ENCODE data around the gene RFX3.
A peak's percentile ranks its signal among the peaks of the same experiment; 100 is the strongest.

The RFX3 gene

DNA sequence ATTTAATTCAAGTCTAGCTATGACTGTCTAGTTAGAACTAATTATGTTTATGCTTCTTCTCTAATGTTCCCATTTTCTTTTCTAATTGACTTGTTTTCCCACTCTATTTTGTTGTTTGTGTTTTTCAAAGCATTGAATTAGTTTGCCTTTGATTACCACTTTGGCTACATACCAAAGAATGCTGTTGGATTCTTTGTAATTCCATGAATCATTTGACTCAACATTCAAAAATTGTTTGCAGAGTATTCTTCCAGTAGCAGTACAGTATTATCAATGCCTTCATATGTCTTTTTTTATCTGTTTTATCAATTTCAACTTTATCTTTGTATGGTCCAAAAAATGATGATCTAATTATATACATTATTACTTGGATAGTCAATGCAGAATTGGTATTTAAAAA is 288.7 kb downstream of the RFX3 start:
- DNase-seq: no peak

DNA sequence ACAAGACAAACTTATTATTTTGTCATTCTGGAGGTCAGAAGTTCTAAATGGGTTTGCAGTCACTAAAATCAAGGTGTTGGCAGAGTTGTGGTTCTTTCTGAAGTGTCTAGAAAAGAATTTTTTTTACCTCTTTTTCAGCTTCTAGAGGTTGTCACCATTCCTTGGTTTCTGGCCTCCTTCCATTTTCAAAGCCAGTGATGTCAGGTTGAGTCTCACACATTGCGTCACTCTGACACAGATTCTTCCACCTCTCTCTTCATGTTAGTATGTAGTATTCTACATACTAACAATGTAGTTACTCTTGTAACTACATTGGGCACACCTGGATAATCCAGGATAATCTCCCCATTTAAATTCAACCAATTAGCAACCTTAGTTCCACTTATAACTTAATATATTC is 290.3 kb downstream of the RFX3 start:
- DNase-seq: no peak

DNA sequence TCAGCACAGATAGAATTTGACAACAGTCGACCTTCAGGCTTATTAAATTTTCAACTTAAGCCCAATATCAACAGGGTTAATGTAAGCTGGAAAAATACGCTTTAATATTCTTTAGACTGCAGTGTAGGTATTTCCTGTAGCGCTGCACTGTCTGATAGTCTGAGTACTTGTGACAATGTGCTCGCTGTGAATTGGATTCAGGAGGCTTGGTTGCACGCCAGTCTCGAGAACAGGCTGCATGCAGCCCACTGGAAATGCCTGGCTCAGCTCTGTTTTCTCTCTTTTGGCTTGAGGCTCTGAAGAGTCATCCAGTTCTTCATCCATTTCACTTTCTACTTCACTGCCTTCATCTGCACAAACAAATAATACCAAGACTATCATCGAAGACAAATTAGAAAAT is 300.9 kb downstream of the RFX3 start:
- peak in 17 of 56 donors; percentile 3 to 42 (median 12) for DNase-seq

DNA sequence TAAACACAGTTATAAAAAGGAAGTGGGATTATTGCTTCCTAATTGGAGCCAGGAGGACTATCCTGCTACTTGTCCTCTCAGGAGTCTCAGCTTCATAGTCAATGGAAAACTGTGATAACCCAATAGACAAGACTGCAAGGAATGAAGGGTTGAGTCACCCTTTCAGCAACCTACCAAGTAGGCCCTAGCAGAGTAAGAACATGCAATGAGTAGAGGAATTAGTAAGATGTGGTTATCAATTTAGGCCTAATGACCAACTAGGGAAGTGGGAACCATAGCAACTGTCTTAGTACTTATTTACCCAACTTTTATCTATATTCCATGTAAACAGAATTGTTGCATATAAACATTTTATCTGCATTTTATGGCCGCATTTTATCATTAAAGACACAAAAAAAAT is 310.1 kb downstream of the RFX3 start:
- DNase-seq: no peak

DNA sequence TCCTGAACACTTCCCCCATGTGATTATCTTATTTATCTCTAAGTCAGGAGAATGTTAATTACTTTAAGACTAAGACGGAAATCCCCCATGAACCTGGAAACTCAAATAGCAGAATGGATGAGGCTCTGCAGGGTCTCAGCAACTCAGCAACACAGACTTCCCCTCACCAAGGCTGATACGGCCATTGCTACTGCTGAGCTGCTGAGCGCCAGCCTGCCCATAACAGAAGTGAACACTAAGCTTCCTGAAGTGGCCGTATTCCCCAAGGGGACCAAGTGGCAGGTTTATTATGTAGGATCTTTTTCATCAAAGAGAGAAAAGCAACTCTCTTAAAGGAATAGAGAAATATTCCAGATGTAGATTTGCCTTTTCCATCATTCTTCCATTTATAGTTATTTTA is 311.1 kb downstream of the RFX3 start:
- DNase-seq: no peak

DNA sequence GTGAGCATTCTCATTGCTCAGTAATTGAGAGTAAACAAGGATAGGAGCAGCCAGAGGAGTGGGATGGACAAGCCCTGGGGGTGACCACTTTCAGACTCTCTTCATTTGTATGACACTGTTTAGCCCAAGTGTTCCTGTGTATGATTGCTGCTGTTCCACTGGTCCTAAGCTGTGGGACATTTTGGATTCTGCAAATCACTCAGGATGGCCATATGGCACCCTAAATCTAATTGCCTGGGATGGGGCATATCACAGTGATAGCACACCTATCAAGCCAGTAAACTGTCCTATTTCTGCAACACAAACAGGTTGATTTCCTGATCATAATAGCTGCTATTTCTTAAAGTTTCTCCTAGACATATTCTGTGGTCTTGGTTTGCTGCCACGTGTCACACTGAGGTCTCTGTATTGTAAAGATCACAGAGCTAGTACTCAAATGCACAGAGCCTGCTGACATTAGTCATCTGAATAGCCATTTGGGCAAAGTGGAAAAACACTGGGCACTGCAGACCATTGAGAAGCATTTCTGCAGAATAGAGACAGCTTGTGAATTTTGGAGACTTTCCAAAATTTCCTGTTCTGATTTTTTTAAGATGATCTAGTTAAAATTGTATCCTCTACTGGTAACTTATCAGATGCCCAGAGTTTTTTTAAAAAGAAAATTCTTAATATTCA is 320.2 kb downstream of the RFX3 start:
- peak in 3 of 56 donors; percentile 3 to 25 (median 5) for DNase-seq

DNA sequence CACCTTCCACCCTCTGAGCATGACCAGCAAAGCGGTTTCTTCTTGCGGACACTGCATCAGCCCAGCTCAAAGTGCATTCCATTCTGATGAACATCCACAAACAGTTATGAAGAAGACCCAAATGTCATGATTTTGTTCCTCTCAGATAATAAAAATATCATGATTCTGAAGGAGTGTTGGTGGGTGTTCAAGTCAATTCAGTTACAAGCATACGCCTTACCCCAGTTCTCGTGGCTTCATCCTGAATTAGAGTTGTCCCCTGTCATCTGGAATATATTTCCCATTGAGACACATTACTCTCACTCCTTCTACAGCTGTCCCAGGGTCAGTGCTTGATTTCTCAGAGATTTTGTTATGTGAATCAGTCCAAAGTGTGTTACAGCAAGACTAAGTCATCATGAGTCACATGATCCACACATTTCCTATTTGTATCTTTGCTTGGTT is 325.4 kb downstream of the RFX3 start:
- no peak for DNase-seq

DNA sequence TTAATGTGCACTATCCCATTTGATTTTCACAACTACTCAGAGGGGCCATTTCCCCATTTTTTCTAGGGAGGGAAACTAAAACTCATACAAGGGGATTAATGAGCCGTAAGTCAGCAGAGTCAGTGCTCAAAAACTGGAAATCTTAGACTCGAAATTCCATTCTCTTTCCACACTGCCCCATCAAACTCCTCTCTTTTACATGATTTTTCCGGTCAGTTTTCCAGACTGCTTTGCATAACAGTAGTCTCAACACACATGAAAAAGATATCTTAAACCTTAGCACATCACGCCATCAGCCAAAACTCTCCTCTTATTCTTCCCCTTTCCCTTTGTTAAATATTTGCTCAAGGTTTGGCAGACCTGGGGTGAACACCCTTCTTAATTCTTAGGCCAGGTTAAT is 332.0 kb downstream of the RFX3 start:
- DNase-seq: no peak

DNA sequence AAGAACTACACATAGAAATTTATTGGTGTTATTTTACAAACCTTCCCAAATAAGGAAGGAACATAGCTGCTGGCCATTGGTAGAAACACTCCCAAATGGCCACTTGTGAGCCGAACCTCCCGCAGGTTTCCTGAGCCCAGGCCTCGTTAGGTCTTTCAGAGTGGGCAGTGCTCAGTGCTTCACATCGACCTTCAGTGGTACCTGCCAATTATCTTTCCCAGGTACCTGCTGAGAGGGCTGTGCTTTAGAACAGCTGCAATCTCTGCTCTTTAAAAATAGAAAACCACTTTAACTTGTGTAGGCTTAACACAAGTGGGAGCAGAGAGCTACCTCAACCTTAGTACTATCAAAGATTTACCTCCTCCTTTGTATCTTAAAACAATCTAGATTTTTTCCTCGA is 334.1 kb downstream of the RFX3 start:
- no peak for DNase-seq

DNA sequence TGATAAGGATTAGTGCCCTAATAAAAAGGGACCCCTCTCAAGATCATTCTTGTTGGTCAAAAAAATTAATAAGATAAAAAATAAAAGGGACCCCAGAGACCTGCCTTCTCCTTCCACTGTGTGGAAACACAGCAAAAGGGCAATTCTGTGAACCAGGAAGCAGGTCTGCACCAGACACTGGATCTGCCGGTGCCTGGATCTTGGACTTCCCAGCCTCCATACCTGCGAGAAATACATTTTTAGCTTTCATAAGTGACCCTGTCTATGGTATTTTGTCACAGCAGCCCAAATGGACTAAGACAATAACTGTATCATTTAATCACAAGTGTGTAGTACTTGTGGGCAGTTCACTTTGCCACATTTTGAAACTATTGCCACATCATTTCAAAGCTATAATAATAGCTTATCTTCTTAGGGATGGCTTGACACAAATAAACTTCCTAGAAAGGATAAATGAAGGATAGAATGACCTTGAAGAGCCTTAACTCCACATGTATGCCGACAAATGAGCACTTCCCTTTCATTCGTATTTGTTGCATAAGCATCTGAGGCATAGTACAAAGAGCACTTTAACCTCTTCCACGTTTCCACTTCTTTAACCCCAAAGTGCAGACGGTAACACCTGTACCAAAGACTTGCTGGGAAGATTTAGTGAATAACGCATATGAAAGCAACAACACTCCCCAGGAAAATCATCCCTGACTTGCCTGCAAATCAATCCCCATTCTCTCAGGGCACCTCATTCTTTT is 336.5 kb downstream of the RFX3 start:
- DNase-seq: no peak

DNA sequence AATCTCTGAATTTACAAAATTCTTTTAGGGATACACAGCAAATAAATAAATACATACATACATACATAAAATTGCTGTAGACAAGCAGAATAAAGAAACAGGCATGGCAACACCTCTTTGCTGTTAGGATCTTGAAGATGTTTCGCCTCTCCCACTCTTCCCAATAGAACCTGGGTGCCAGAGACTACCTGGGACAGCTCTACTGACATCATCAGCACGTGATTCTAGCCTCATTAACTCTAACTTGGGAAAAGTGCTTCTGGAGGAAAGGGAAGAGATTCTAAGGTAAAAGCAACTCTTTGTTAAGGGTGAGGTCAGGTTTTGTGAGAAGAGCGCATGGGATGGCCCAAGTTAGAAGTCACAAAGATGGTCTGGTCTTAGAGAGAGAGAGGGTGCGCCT is 339.1 kb downstream of the RFX3 start:
- no peak for DNase-seq

DNA sequence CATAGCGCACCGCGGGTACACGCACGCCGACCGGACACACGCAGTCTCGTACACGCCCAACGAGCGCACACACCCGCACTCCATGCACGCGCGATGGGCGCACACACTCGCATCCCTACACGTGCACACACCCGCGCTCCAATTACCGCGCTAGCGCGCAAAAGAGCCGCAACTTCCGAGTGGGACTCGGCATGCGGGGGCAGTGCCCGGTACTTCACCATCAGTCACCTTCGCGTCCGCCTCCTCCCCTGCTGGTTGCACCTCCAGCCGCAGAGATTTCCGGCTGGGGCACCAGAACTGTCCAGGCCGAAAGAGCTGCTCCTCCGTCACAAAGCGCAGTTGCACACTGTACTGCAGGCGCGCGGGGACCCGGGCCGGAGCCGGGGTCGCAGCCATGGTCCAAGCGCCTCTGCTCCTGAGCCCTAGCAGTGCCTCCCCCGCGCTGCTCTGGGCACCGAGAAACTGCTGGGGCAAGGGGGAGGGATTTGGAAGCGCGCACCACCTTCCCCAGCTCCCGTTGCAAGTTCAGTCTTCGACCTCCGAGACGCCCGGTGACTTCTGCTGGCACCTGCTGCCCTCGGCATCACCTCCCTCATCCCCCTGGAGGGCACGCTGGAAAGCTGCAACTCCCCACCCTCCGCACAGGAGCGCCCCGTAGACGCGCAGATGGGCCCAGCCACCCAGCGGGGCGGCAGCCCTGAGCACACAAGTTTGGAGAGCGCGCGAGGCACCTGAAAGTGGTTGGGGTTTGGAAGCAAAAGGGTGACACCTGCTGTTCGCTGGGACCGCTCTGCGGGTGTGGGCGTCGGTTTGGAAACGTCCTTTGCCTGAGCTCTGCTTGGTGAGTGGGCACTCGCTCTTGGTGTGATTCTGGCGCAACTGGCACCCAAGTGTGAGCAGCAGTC is 344.5 kb downstream of the RFX3 start:
- peak in 38 of 56 donors; percentile 1 to 55 (median 16) for DNase-seq

DNA sequence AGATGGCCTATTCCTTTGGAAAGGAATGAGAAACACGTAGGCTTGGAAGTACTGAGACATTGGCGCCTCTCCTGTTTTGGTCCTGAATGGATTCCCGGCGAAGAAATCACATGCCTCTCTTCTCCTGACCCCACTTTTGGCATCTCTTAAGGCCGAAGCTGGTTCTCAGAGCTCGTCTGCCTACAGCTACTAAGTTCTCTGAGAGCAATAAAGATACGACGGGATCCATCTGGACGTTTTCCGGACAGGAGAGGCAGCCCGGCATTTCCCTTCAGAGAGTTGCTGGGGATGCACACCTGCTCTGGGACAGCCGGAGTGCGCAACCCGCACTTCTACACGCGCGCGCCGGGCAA is 345.1 kb downstream of the RFX3 start:
- DNase-seq: no peak

DNA sequence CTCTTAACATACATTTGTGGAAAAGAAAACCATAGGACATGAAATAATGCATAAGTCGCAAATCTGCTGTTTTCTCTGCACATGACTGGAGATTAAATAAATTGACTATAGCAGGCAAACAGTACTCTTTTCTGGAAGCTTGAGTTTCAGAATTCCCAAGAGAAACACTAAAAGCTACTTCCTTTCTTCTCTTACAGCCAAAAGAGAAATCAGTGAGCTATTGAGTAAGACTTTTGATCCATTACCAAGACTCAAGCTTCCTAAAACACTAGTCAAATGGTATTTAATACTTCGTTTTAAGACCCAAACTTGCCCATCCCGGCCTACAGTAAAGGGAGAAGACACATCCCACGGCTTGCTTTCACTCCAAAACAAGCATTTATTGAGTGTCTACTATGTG is 346.1 kb downstream of the RFX3 start:
- DNase-seq: no peak

DNA sequence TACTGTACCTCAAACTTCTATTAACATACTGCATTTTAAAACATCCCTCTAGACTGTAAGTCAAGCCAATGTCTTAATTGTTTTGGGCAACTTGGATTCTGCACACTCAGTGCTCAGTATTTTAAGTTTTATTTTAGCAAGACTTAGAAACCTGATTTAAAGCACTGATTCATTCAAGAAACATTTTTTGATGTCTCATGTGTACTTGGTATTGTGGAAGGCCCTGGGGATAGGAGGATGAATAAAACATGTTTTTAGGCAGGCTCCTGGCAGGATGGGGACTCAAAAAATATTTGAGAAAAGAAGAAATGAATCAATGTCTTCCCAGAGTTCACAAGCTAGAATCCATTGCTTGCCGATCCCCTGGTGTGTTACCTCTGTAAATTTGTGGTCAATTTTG is 347.9 kb downstream of the RFX3 start:
- no peak for DNase-seq

DNA sequence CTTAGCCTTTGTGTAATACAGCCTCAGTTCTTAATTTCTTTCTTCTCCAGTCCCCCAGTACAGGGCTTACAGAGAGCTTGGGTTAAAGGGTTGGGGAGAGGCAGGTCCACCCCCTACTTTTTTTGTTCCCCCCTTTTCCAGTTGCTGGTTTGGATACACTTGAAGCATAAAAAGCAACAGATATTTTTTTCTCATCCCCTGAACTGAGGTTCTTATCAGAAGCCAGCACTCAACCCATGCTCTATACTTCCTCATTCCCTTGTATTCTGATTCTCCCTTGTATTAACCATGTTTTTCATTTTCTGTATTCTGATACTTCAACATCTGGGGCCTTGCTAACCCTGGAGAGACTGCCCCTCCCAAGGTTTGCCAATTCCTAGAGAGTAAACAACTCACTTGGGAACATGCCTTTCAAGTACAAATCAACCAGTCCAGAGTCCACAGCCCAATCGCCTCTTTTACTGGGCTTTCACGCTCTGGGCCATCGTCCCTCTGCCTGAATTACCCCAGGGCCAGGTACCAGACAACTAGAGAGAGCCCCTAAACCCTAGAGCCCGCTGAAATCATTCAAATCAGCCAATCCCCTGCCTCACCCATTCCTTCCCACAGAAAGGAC is 348.5 kb downstream of the RFX3 start:
- DNase-seq: no peak

DNA sequence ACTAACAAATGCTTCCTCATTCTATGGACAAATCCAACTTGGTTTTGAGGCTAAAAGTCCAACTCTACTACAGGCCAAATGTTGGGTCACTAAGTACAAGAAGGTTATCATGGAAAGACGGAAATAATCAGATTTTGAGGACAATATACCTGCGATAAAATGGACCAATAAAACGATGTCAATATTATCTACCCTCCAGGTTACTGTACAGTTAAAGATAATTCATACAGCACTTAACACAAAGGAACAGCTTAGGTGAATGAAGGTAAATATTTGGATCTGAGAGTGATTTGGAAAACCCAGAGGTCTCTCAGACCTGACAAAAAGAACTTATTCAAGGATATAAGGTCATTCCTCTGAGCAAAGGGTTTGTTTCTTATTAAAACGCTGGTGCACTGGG is 352.4 kb downstream of the RFX3 start:
- no peak for DNase-seq

DNA sequence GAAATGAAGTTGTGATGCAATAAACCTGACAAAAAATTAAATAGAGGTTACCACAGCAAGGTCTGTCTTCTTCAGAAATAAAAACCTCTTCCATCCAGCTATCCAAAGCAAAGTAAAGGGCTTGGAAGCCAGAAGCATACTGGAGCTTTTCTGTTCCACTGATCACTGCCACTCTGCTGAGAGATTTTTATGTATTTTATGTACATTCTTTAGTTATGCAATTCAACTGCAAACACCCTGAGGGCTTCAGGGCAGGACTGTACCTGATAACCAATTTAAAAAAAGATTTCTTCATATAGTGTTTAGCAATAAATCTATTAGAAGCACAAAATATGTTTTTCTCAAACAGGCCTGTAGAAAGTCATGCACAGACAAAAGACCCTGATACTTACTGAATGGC is 355.0 kb downstream of the RFX3 start:
- no peak for DNase-seq

All from amygdala (tissue), 56 donors.